HCT116 (cell line): Measurements from ENCODE around the gene OR5J2. TPM values are rescaled to one million over a fixed set of nuclear protein-coding genes. Genes with fewer than 3 reads are reported as not detected.

Experiments
- ATAC-seq: fragments of 200-7000 bp; cut with Tn5 transposase; 2 replicates; pipeline ENCODE4 v1.9.1; 2020; ENCODE audit warnings: mild to moderate bottlenecking, moderate library complexity
- BruUV-seq: library from RNA; stranded (reverse); fragments of 400-500 nt; replicated peaks from 2 replicates; lab custom pipeline; 2021; lab: Mats Ljungman, UMichigan
- CTCF ChIA-PET: fragments of 300-600 bp; sonication (Branson Sonifier 250); formaldehyde crosslinking; loops from one replicate; lab custom pipeline; 2021; ENCODE audit warnings: antibody characterized with exemption; lab: Charles Lee
- POLR2A ChIA-PET: fragments of 300-600, 350-600 bp; sonication (Branson Sonifier 250); formaldehyde crosslinking; loops from one replicate; lab custom pipeline; 2021; ENCODE audit warnings: antibody characterized with exemption; lab: Charles Lee
- RAD21 ChIA-PET, 2 experiments: fragments of 300-600 bp; sonication (Branson Sonifier 250); formaldehyde crosslinking; loops; one replicate each; lab custom pipeline; 2023; ENCODE audit warnings: low total read pairs in 2 of 2; ENCODE audit not compliant: uncharacterized antibody in 2 of 2, unreplicated experiment in 2 of 2, low non-redundant PET in 1 of 2; lab: Charles Lee
- DNase-seq: peaks from one replicate; pipeline ENCODE4 v3.0.0-alpha.2; 2010; ENCODE audit warnings: low read depth, low spot score
- H2AFZ ChIP-seq: fragments of 200-600 bp; shearing (Covaris generic), sonication (generic); 2 replicates; pipeline ENCODE4 v1.6.1; 2017; ENCODE audit warnings: low read depth, mixed run types, mixed read lengths, antibody characterized with exemption, low read length; ENCODE audit not compliant: poor library complexity, severe bottlenecking
- H3K27ac ChIP-seq: 2 replicates; pipeline ENCODE4 v1.5.1; 2012; ENCODE audit warnings: low read depth, low read length
- H3K27me3 ChIP-seq: fragments of 200-600 bp; sonication (generic); 2 replicates; pipeline ENCODE4 v1.6.1; 2016; ENCODE audit warnings: mixed run types, low read length, mixed read lengths; ENCODE audit not compliant: insufficient read depth
- H3K36me3 ChIP-seq, 2 experiments: fragments of 200-500 bp in 1 of 2; fragments of 200-600 bp in 1 of 2; sonication (Bioruptor generic) in 1 of 2; sonication (generic) in 1 of 2; 2 replicates each; pipeline versions ENCODE4 v1.5.1 to v1.6.1; 2014 to 2016; ENCODE audit warnings: low read length in 2 of 2, inconsistent platforms in 1 of 2, mixed read lengths in 1 of 2, mixed run types in 1 of 2; ENCODE audit not compliant: insufficient read depth in 2 of 2, control insufficient read depth in 1 of 2
- H3K4me1 ChIP-seq, 2 experiments: fragments of 200-600 bp in 1 of 2; sonication (generic) in 1 of 2; 2 replicates each; pipeline versions ENCODE4 v1.5.1 to v1.6.1; 2012 to 2017; ENCODE audit warnings: low read length in 2 of 2, inconsistent platforms in 1 of 2, mild to moderate bottlenecking in 1 of 2, mixed read lengths in 1 of 2, mixed run types in 1 of 2, moderate library complexity in 1 of 2; ENCODE audit not compliant: insufficient read depth in 2 of 2, control insufficient read depth in 1 of 2
- H3K4me2 ChIP-seq: fragments of 200-600 bp; sonication (generic); 2 replicates; pipeline ENCODE4 v1.6.1; 2017; ENCODE audit warnings: mixed run types, low read length, mixed read lengths
- H3K4me3 ChIP-seq, 2 experiments: fragments of 200-600 bp in 1 of 2; sonication (generic) in 1 of 2; replicated peaks in 1 of 2; 2 replicates each; pipeline ENCODE4 v1.5.1; 2011 to 2016; ENCODE audit warnings: low read length in 2 of 2, control low read depth in 1 of 2, low read depth in 1 of 2, mild to moderate bottlenecking in 1 of 2, mixed read lengths in 1 of 2, mixed run types in 1 of 2
- H3K79me2 ChIP-seq: fragments of 200-600 bp; sonication (generic); 2 replicates; pipeline ENCODE4 v1.6.1; 2017; ENCODE audit warnings: mild to moderate bottlenecking, mixed run types, low read length, moderate library complexity, mixed read lengths; ENCODE audit not compliant: insufficient read depth
- H3K9ac ChIP-seq: fragments of 200-600 bp; sonication (generic); 2 replicates; pipeline ENCODE4 v1.6.1; 2016; ENCODE audit warnings: low read length, mixed read lengths
- H3K9me2 ChIP-seq: fragments of 200-600 bp; sonication (generic), shearing (Covaris generic); 2 replicates; pipeline ENCODE4 v1.6.1; 2017; ENCODE audit warnings: mixed run types, mild to moderate bottlenecking, moderate library complexity; ENCODE audit not compliant: insufficient read depth
- H3K9me3 ChIP-seq, 2 experiments: fragments of 200-500 bp in 1 of 2; fragments of 200-600 bp in 1 of 2; sonication (Bioruptor generic) in 1 of 2; sonication (generic) in 1 of 2; 2 replicates each; pipeline ENCODE4 v1.6.1; 2014 to 2017; ENCODE audit warnings: low read length in 2 of 2, mixed read lengths in 2 of 2, inconsistent platforms in 1 of 2, low read depth in 1 of 2, mild to moderate bottlenecking in 1 of 2, mixed run types in 1 of 2, moderate library complexity in 1 of 2; ENCODE audit not compliant: control insufficient read depth in 1 of 2, insufficient read depth in 1 of 2
- H4K20me1 ChIP-seq: fragments of 200-600 bp; sonication (generic), shearing (Covaris generic); 2 replicates; pipeline ENCODE4 v1.6.1; 2017; ENCODE audit warnings: mixed run types, mild to moderate bottlenecking, moderate library complexity; ENCODE audit not compliant: insufficient read depth
- CTCF ChIP-seq, 3 experiments: fragments of 200-600 bp in 1 of 3; sonication (generic) in 1 of 3; IDR thresholded peaks in 2 of 3; conservative IDR thresholded peaks in 1 of 3; 2 replicates each; pipeline ENCODE4 v1.5.1; 2012 to 2017; ENCODE audit warnings: low read depth in 2 of 3, low read length in 2 of 3, antibody characterized with exemption in 1 of 3, borderline replicate concordance in 1 of 3, control low read depth in 1 of 3, mild to moderate bottlenecking in 1 of 3, mixed read lengths in 1 of 3, mixed run types in 1 of 3, moderate library complexity in 1 of 3; ENCODE audit not compliant: insufficient read depth in 1 of 3
- JUND ChIP-seq: IDR thresholded peaks from 2 replicates; pipeline ENCODE4 v1.6.1; 2012
- POLR2A ChIP-seq: IDR thresholded peaks from 2 replicates; pipeline ENCODE4 v1.7.0; 2011; ENCODE audit warnings: borderline replicate concordance; ENCODE audit not compliant: insufficient read depth, insufficient read length; ENCODE audit errors: extremely low read depth
- RAD21 ChIP-seq: IDR thresholded peaks from 2 replicates; pipeline ENCODE4 v1.6.1; 2012; ENCODE audit warnings: low read depth, mild to moderate bottlenecking
- REST ChIP-seq: IDR thresholded peaks from 2 replicates; pipeline ENCODE4 v1.6.1; 2012; ENCODE audit warnings: low read depth
- SRF ChIP-seq: IDR thresholded peaks from 2 replicates; pipeline ENCODE4 v1.6.1; 2012; ENCODE audit warnings: low read depth
- ZFX ChIP-seq: fragments of 450-650 bp; IDR thresholded peaks from 2 replicates; pipeline ENCODE4 v1.6.1; 2017
- ZNF274 ChIP-seq: fragments of 200-500 bp; sonication (Bioruptor generic); IDR thresholded peaks from 2 replicates; pipeline ENCODE4 v1.6.1; 2014; ENCODE audit warnings: mild to moderate bottlenecking, low read depth, low read length, inconsistent platforms
- intact Hi-C: fragments of 100-400 bp; cut with micrococcal nuclease; formaldehyde crosslinking; loops from 2 replicates; pipeline ENCODE4 v1.10.0; 2022
- total RNA-seq: library from RNA; stranded (reverse); gene quantifications from one replicate; pipeline ENCODE4 v1.2.1, GENCODE V29; 2021; ENCODE audit not compliant: unreplicated experiment

OR5J2 gene
- total RNA-seq, 1 experiment from 2014 or later, result not detected

GRCh38 chr11:56197367-56197766 lies 20.9 kb downstream of the OR5J2 start:
- DNase-seq (no peak), ATAC-seq (no peak)
- Histone ChIP-seq H3K4me1 (no peaks in the 10 kb centered on the region), H3K27me3 (no peaks in the 10 kb centered on the region), H2AFZ (no peak overlapping the region), H3K9me3 (peaks cover 5 to 19% of the 10 kb centered on the region in 2 experiments; a peak in 2 of 4 replicates), H3K9me2 (no peaks in the 10 kb centered on the region), H3K4me2 (no peak overlapping the region), H3K36me3 (no peaks in the 10 kb centered on the region), H3K4me3 (no peak overlapping the region), H4K20me1 (no peaks in the 10 kb centered on the region), H3K27ac (no peak overlapping the region), H3K9ac (no peak overlapping the region), H3K79me2 (no peaks in the 10 kb centered on the region)
- intact Hi-C loops, result no loop called here
- CTCF ChIA-PET, result no interaction called here
- TF ChIP-seq SRF (no peak), JUND (no peak), ZFX (no peak)
- POLR2A ChIA-PET, result no interaction called here
- RAD21 ChIA-PET, result no interaction called here
- BruUV-seq, result no TSS peak

- Histone ChIP-seq H3K79me2 (no peaks in the 10 kb centered on the region), H3K27ac (no peak overlapping the region), H3K4me1 (no peaks in the 10 kb centered on the region), H3K9me2 (no peaks in the 10 kb centered on the region), H3K27me3 (no peaks in the 10 kb centered on the region), H2AFZ (no peak overlapping the region), H3K9me3 (peaks cover 13 to 14% of the 10 kb centered on the region in 2 experiments; a peak in 3 of 4 replicates), H3K4me3 (no peak overlapping the region), H3K36me3 (no peaks in the 10 kb centered on the region), H4K20me1 (no peaks in the 10 kb centered on the region), H3K4me2 (no peak overlapping the region), H3K9ac (no peak overlapping the region)
- intact Hi-C loops, result no loop called here
- BruUV-seq, result no TSS peak
- DNase-seq, result no peak
- ChIA-PET RAD21 (no interaction called here), CTCF (no interaction called here), POLR2A (no interaction called here)
- TF ChIP-seq REST, result no peak
- TF ChIP-seq ZNF274, result no peak
- TF ChIP-seq RAD21, result no peak
- no peak for TF ChIP-seq CTCF (IDR thresholded peaks at IDR 0.05 in 2 of 3, conservative IDR thresholded peaks at IDR 0.05 in 1 of 3; ENCODE audit: borderline replicate concordance in 1 of 3, insufficient read depth in 1 of 3, low read depth in 2 of 3, low read length in 2 of 3)
- TF ChIP-seq POLR2A, result no peak
- TF ChIP-seq JUND, result no peak
- no peak for ATAC-seq
Measured at GRCh38 chr11:56207790-56208189, 31.4 kb downstream of the OR5J2 start.
